ENCODE measurements around the gene P3H4.

GRCh38 chr17:41762391-41762790, 49.4 kb downstream of the P3H4 start:
- no peak for TF ChIP-seq NRF1 (conservative IDR thresholded peaks at IDR 0.05; ENCODE audit: low read depth, low read length)
- no peak for TF ChIP-seq CEBPB (IDR thresholded peaks at IDR 0.05; ENCODE audit: borderline replicate concordance in 1 of 2, low read depth in 2 of 2, low read length in 2 of 2)
- TF ChIP-seq, protein P1, sequence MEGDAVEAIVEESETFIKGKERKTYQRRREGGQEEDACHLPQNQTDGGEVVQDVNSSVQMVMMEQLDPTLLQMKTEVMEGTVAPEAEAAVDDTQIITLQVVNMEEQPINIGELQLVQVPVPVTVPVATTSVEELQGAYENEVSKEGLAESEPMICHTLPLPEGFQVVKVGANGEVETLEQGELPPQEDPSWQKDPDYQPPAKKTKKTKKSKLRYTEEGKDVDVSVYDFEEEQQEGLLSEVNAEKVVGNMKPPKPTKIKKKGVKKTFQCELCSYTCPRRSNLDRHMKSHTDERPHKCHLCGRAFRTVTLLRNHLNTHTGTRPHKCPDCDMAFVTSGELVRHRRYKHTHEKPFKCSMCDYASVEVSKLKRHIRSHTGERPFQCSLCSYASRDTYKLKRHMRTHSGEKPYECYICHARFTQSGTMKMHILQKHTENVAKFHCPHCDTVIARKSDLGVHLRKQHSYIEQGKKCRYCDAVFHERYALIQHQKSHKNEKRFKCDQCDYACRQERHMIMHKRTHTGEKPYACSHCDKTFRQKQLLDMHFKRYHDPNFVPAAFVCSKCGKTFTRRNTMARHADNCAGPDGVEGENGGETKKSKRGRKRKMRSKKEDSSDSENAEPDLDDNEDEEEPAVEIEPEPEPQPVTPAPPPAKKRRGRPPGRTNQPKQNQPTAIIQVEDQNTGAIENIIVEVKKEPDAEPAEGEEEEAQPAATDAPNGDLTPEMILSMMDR (IDR thresholded peaks at IDR 0.05 in 2 of 3, conservative IDR thresholded peaks at IDR 0.05 in 1 of 3; ENCODE audit: control insufficient read depth in 2 of 3, extremely low read depth in 1 of 3, insufficient read depth in 1 of 3, low read depth in 3 of 3, low read length in 3 of 3) = no peak
- TF ChIP-seq MYB (IDR thresholded peaks at IDR 0.05; ENCODE audit: borderline replicate concordance, low read depth, low read length) = no peak
- no peak for TF ChIP-seq EP300 (IDR thresholded peaks at IDR 0.05; ENCODE audit: borderline replicate concordance in 1 of 2, control insufficient read depth in 1 of 2, low read depth in 2 of 2, low read length in 2 of 2)
- TF ChIP-seq, protein P2, sequence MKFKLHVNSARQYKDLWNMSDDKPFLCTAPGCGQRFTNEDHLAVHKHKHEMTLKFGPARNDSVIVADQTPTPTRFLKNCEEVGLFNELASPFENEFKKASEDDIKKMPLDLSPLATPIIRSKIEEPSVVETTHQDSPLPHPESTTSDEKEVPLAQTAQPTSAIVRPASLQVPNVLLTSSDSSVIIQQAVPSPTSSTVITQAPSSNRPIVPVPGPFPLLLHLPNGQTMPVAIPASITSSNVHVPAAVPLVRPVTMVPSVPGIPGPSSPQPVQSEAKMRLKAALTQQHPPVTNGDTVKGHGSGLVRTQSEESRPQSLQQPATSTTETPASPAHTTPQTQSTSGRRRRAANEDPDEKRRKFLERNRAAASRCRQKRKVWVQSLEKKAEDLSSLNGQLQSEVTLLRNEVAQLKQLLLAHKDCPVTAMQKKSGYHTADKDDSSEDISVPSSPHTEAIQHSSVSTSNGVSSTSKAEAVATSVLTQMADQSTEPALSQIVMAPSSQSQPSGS (IDR thresholded peaks at IDR 0.05; ENCODE audit: low read length) = no peak
- no peak for TF ChIP-seq ATF3 (IDR thresholded peaks at IDR 0.05; ENCODE audit: borderline replicate concordance, extremely low read depth, low read depth, low read length)

Measured in GM12878 (cell line).